Measurements from ENCODE around the gene THSD4. TPM values are rescaled to one million over a fixed set of nuclear protein-coding genes. Genes with fewer than 3 reads are reported as not detected.

THSD4 gene
- total RNA-seq, 1 donor, result 15.6 TPM

DNA sequence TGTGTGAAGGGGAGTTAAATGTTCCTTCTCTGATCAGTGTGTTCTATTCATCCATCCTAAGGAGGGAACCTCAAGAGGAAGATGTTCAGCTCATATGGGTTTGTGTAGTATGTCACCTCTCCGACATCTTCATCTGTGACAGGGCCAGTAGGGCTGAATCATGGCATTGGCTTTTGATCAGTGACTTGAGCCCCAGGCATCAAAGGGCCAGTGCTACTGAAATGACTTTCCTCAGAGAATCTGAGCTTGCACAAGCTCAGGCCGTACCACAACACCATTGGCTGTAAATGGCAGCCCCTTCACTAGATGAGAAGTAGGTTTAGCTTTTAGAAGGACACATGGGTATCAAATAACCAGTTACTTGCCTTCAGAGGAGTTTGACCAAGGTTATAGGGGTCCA lies 511.9 kb downstream of the THSD4 start:
- H3K27me3 ChIP-seq (ENCODE audit: insufficient read depth, low read length), result peaks cover 5% of the 10 kb centered on the region
- H3K36me3 ChIP-seq (ENCODE audit: insufficient read depth, low read length), result no peaks in the 10 kb centered on the region
- no peaks in the 10 kb centered on the region for H3K9me3 ChIP-seq (ENCODE audit: low read depth, low read length)
- TF ChIP-seq CTCF (IDR thresholded peaks at IDR 0.05; ENCODE audit: extremely low read depth, low read depth, low read length), result no peak
- H2AFZ ChIP-seq (ENCODE audit: low read length), result no peak overlapping the region
- no peaks in the 10 kb centered on the region for H3K79me2 ChIP-seq (ENCODE audit: insufficient read depth, low read length)
- no peak overlapping the region for H3K4me3 ChIP-seq (ENCODE audit: insufficient read depth, low read length)
- no peaks in the 10 kb centered on the region for H4K20me1 ChIP-seq (ENCODE audit: insufficient read depth, low read length)
- no peak overlapping the region for H3K27ac ChIP-seq (ENCODE audit: low read depth, low read length)
- no peak overlapping the region for H3K4me2 ChIP-seq (ENCODE audit: insufficient read depth, low read length)
- no peaks in the 10 kb centered on the region for H3K4me1 ChIP-seq (ENCODE audit: insufficient read depth, low read length)
- DNase-seq (ENCODE audit: insufficient read length, low spot score, missing footprints), result no peak

DNA sequence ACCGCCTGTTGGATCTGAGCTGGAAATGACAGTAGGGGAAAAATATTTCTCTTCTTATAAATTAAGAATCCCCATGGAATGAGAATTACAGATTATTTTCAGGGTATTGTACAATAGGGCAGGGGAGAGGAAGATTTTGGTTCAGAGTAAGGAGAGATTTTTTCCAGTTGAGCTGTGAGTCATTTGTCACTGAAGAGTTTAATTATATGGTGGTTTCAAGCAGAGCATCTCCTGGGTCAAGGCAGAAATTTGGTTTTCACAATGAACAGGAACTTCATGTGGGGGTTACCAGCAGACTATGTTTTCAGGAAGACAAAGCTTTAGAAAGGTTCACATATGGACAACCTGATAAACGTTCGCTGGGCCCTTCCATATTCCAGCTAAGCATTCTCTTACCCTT lies 512.3 kb downstream of the THSD4 start:
- Histone ChIP-seq H2AFZ (ENCODE audit: low read length) (no peak overlapping the region), H3K27me3 (ENCODE audit: insufficient read depth, low read length) (peaks cover 5% of the 10 kb centered on the region), H3K4me2 (ENCODE audit: insufficient read depth, low read length) (no peak overlapping the region), H4K20me1 (ENCODE audit: insufficient read depth, low read length) (no peaks in the 10 kb centered on the region), H3K4me1 (ENCODE audit: insufficient read depth, low read length) (no peaks in the 10 kb centered on the region), H3K4me3 (ENCODE audit: insufficient read depth, low read length) (no peak overlapping the region), H3K79me2 (ENCODE audit: insufficient read depth, low read length) (no peaks in the 10 kb centered on the region), H3K36me3 (ENCODE audit: insufficient read depth, low read length) (no peaks in the 10 kb centered on the region), H3K9me3 (ENCODE audit: low read depth, low read length) (no peaks in the 10 kb centered on the region), H3K27ac (ENCODE audit: low read depth, low read length) (no peak overlapping the region)
- DNase-seq (ENCODE audit: insufficient read length, low spot score, missing footprints), result no peak
- no peak for TF ChIP-seq CTCF (IDR thresholded peaks at IDR 0.05; ENCODE audit: extremely low read depth, low read depth, low read length)

GRCh38 chr15:71628988-71629770 lies 513.9 kb downstream of the THSD4 start:
- peaks cover 5% of the 10 kb centered on the region for H3K27me3 ChIP-seq (ENCODE audit: insufficient read depth, low read length)
- no peaks in the 10 kb centered on the region for H3K9me3 ChIP-seq (ENCODE audit: low read depth, low read length)
- H3K4me3 ChIP-seq (ENCODE audit: insufficient read depth, low read length), result no peak overlapping the region
- H3K27ac ChIP-seq (ENCODE audit: low read depth, low read length), result no peak overlapping the region
- no peaks in the 10 kb centered on the region for H3K79me2 ChIP-seq (ENCODE audit: insufficient read depth, low read length)
- no peaks in the 10 kb centered on the region for H3K36me3 ChIP-seq (ENCODE audit: insufficient read depth, low read length)
- H4K20me1 ChIP-seq (ENCODE audit: insufficient read depth, low read length), result no peaks in the 10 kb centered on the region
- no peak overlapping the region for H2AFZ ChIP-seq (ENCODE audit: low read length)
- no peaks in the 10 kb centered on the region for H3K4me1 ChIP-seq (ENCODE audit: insufficient read depth, low read length)
- no peak overlapping the region for H3K4me2 ChIP-seq (ENCODE audit: insufficient read depth, low read length)
- DNase-seq (ENCODE audit: insufficient read length, low spot score, missing footprints), result no peak
- TF ChIP-seq CTCF (IDR thresholded peaks at IDR 0.05; ENCODE audit: extremely low read depth, low read depth, low read length), result no peak

DNA sequence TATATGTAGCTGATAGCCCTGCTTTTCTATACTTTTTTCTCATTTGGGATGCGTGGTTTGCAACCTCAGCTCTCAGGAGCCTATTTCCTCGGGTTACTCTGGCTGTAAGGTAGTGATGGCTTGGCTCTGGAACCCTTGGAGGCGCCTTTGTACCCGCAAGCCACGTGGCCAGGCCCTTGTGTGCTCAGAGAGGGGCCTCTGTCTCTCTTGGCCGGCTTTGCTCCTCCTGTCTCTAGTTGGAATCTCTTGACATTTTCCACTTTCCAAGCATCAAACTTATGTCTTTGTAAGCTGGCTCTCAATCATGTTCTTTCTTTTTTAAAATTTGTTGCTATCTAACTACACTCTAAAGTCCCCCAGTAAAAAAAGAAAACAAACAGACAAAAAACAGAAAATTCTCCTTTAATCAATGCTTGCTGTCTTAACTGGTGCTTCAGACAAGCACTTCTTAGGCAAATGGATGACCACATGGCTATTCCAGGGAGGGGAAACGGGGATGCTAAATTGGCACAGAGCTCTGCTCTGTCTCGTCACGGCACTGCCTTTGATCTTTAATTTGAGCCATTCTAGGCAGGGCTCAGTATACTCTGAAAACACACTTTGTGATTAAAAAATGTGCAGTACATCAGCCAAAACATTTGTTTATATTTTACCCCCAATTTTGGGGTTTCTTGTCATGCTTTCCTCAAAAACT lies 514.7 kb downstream of the THSD4 start:
- DNase-seq (ENCODE audit: insufficient read length, low spot score, missing footprints), result no peak
- Histone ChIP-seq H2AFZ (ENCODE audit: low read length) (no peak overlapping the region), H3K9me3 (ENCODE audit: low read depth, low read length) (no peaks in the 10 kb centered on the region), H3K79me2 (ENCODE audit: insufficient read depth, low read length) (no peaks in the 10 kb centered on the region), H3K4me1 (ENCODE audit: insufficient read depth, low read length) (no peaks in the 10 kb centered on the region), H3K4me3 (ENCODE audit: insufficient read depth, low read length) (no peak overlapping the region), H4K20me1 (ENCODE audit: insufficient read depth, low read length) (no peaks in the 10 kb centered on the region), H3K4me2 (ENCODE audit: insufficient read depth, low read length) (no peak overlapping the region), H3K36me3 (ENCODE audit: insufficient read depth, low read length) (no peaks in the 10 kb centered on the region), H3K27ac (ENCODE audit: low read depth, low read length) (no peak overlapping the region), H3K27me3 (ENCODE audit: insufficient read depth, low read length) (peaks cover 5% of the 10 kb centered on the region)
- TF ChIP-seq CTCF (IDR thresholded peaks at IDR 0.05; ENCODE audit: extremely low read depth, low read depth, low read length), result no peak
